HepG2 (cell line): ENCODE results near the gene VSIG10L. TPM values are rescaled to one million over a fixed set of nuclear protein-coding genes. Genes with fewer than 3 reads are reported as not detected.

Source experiments
- ATAC-seq: fragments of 200-7000 bp; cut with Tn5 transposase; 3 replicates; pipeline ENCODE4 v1.9.1; 2020; ENCODE audit warnings: mild to moderate bottlenecking, moderate library complexity
- BruUV-seq: library from RNA; stranded (reverse); fragments of 400-500 nt; replicated peaks from 2 replicates; lab custom pipeline; 2021; lab: Mats Ljungman, UMichigan
- CTCF ChIA-PET: fragments of 300-600 bp; formaldehyde crosslinking; extraction: SDS; loops from one replicate; lab custom pipeline; 2021; ENCODE audit warnings: low total read pairs, inconsistent platforms, low intra/inter-chr PET ratio; lab: Yijun Ruan, JAX
- POLR2A ChIA-PET: fragments of 350-600 bp; sonication (Branson Sonifier 250); formaldehyde crosslinking; loops from one replicate; lab custom pipeline; 2020; ENCODE audit warnings: antibody characterized with exemption, inconsistent platforms; lab: Yijun Ruan, JAX
- DNase-seq: peaks from one replicate; pipeline ENCODE4 v3.0.0-alpha.2; 2015; ENCODE audit warnings: low spot score
- FAIRE-seq: peaks from 3 replicates; lab custom pipeline; 2011; peaks lifted over from hg19 to GRCh38; lab: Jason Lieb, UNC
- H2AFZ ChIP-seq: one replicate; pipeline ENCODE4 v1.6.1; 2011; ENCODE audit warnings: low read length, inconsistent platforms
- H3K27ac ChIP-seq: fragments of 300-600 bp; 3 replicates; pipeline ENCODE4 v1.8.0; 2011; ENCODE audit warnings: mixed run types, mild to moderate bottlenecking, mixed read lengths, low read length, inconsistent platforms; ENCODE audit not compliant: insufficient read depth; ENCODE audit errors: extremely low read length
- H3K27me3 ChIP-seq, 2 experiments: fragments of 200-600 bp in 1 of 2; 2 replicates in 1 of 2; 3 replicates in 1 of 2; pipeline versions ENCODE4 v1.6.0 to v1.8.0; 2011; ENCODE audit warnings: low read length in 2 of 2, mild to moderate bottlenecking in 2 of 2, moderate library complexity in 2 of 2, inconsistent platforms in 1 of 2; ENCODE audit not compliant: insufficient read depth in 2 of 2, control insufficient read depth in 1 of 2
- H3K36me3 ChIP-seq, 2 experiments: fragments of 200-600 bp in 1 of 2; replicated peaks in 1 of 2; 2 replicates in 1 of 2; 3 replicates in 1 of 2; pipeline versions ENCODE4 v1.5.1 to v1.8.0; 2011; ENCODE audit warnings: low read length in 2 of 2, inconsistent platforms in 1 of 2; ENCODE audit not compliant: insufficient read depth in 2 of 2, control insufficient read depth in 1 of 2
- H3K4me1 ChIP-seq: 2 replicates; pipeline ENCODE4 v1.5.1; 2012; ENCODE audit warnings: low read length, inconsistent platforms; ENCODE audit not compliant: insufficient read depth
- H3K4me2 ChIP-seq: 2 replicates; pipeline ENCODE4 v1.6.0; 2011; ENCODE audit warnings: low read depth, low read length, inconsistent platforms
- H3K4me3 ChIP-seq, 3 experiments: fragments of 200-600 bp in 1 of 3; sonication (generic), shearing (Covaris generic) in 1 of 3; replicated peaks in 1 of 3; 2 replicates each; pipeline ENCODE4 v1.5.1; 2011 to 2016; ENCODE audit warnings: low read length in 3 of 3, inconsistent platforms in 2 of 3, low read depth in 2 of 3, mild to moderate bottlenecking in 2 of 3, control low read depth in 1 of 3, mixed read lengths in 1 of 3; ENCODE audit not compliant: insufficient read depth in 1 of 3
- H3K79me2 ChIP-seq: one replicate; pipeline ENCODE4 v1.6.1; 2011; ENCODE audit warnings: low read length, inconsistent platforms; ENCODE audit not compliant: insufficient read depth
- H3K9ac ChIP-seq: 2 replicates; pipeline ENCODE4 v1.6.0; 2011; ENCODE audit warnings: mild to moderate bottlenecking, low read depth, low read length, inconsistent platforms; ENCODE audit not compliant: insufficient read depth
- H3K9me3 ChIP-seq: 2 replicates; pipeline ENCODE4 v1.5.1; 2012; ENCODE audit warnings: mild to moderate bottlenecking, low read length
- H4K20me1 ChIP-seq: 2 replicates; pipeline ENCODE4 v1.6.0; 2011; ENCODE audit warnings: inconsistent platforms, mild to moderate bottlenecking, low read length, moderate library complexity; ENCODE audit not compliant: insufficient read depth
- ARHGAP35 ChIP-seq: sonication (generic); formaldehyde crosslinking; IDR thresholded peaks from 2 replicates; pipeline ENCODE4 v1.9.0; 2022; ENCODE audit warnings: mild to moderate bottlenecking, inconsistent platforms, moderate library complexity, missing genetic modification reagents, borderline replicate concordance
- ATF1 ChIP-seq: IDR thresholded peaks from 2 replicates; pipeline ENCODE4 v1.6.1; 2016; ENCODE audit warnings: mild to moderate bottlenecking, control low read depth
- HOXA9 ChIP-seq: sonication (generic); formaldehyde crosslinking; IDR thresholded peaks from 2 replicates; pipeline ENCODE4 v1.8.1; 2022; ENCODE audit warnings: missing genetic modification reagents, mild to moderate bottlenecking, moderate library complexity, borderline replicate concordance
- KLF6 ChIP-seq: IDR thresholded peaks from 2 replicates; pipeline ENCODE4 v1.8.0; 2016; ENCODE audit warnings: missing biosample characterization, missing genetic modification reagents
- RBFOX2 ChIP-seq: fragments of 200-400 bp; formaldehyde crosslinking; IDR thresholded peaks from 2 replicates; pipeline ENCODE4 v1.6.1; 2017; ENCODE audit warnings: low read depth, mild to moderate bottlenecking, low read length
- ZFX ChIP-seq: sonication (generic); formaldehyde crosslinking; IDR thresholded peaks from 2 replicates; pipeline ENCODE4 v1.4.0; 2020; ENCODE audit warnings: mild to moderate bottlenecking, low read depth, missing genetic modification reagents, moderate library complexity
- ZIK1 ChIP-seq: sonication (generic); formaldehyde crosslinking; IDR thresholded peaks from 2 replicates; pipeline ENCODE4 v1.5.0; 2020; ENCODE audit warnings: mild to moderate bottlenecking, low read depth, missing genetic modification reagents, borderline replicate concordance
- ZMYM4 ChIP-seq: sonication (generic); formaldehyde crosslinking; IDR thresholded peaks from 2 replicates; pipeline ENCODE4 v1.8.1; 2023; ENCODE audit warnings: mild to moderate bottlenecking, missing genetic modification reagents
- ZNF333 ChIP-seq: sonication (generic); formaldehyde crosslinking; IDR thresholded peaks from 2 replicates; pipeline ENCODE4 v1.4.0; 2020; ENCODE audit warnings: mild to moderate bottlenecking, missing genetic modification reagents, borderline replicate concordance
- ZNF44 ChIP-seq: sonication (generic); formaldehyde crosslinking; IDR thresholded peaks from 2 replicates; pipeline ENCODE4 v1.5.1; 2020; ENCODE audit warnings: mild to moderate bottlenecking, missing genetic modification reagents
- WGBS: methylation state at CpG from one replicate; pipeline ENCODE4 v1.1.6; 2017; ENCODE audit warnings: low lambda C conversion rate; 5-methylcytosine and 5-hydroxymethylcytosine counted together
- in situ Hi-C: cut with HindIII; loops from 2 replicates; pipeline ENCODE4 v1.10.0; 2017; ENCODE audit warnings: low pct_unique_long_range_greater_than_20kb; ENCODE audit not compliant: extremely low pct_ligation_motif_present
- intact Hi-C: fragments of 100-400 bp; cut with micrococcal nuclease; formaldehyde crosslinking; loops from one replicate; pipeline ENCODE4 v1.10.0; 2022; ENCODE audit not compliant: unreplicated experiment
- polyA plus RNA-seq, 8 experiments: library from polyadenylated mRNA; depleted of rRNA in 3 of 8; stranded (reverse) in 7 of 8; unstranded in 1 of 8; fragments of >200 nt; fragmentation: Illumina TruSeq in 4 of 8; extraction: Trizol in 4 of 8; gene quantifications; 2 replicates each; pipeline versions ENCODE4 v1.2.1 to v1.2.3, GENCODE V29; 2011 to 2016; ENCODE audit warnings: low read depth in 4 of 8, missing spikeins in 1 of 8, mixed read lengths in 1 of 8; ENCODE audit not compliant: insufficient read depth in 1 of 8
- total RNA-seq, 5 experiments: library from RNA; depleted of rRNA; stranded (reverse); fragments of >200 nt; fragmentation: Illumina TruSeq; extraction: Trizol; gene quantifications; 2 replicates each; pipeline ENCODE4 v1.2.3, GENCODE V29; 2016; ENCODE audit warnings: low read depth in 1 of 5
- TF ChIP-seq, protein P1 (sequence below): IDR thresholded peaks from 2 replicates; pipeline ENCODE4 v1.6.1; 2016; ENCODE audit warnings: mild to moderate bottlenecking, missing biosample characterization, missing genetic modification reagents
- TF ChIP-seq, protein P2 (sequence below): sonication (generic); formaldehyde crosslinking; IDR thresholded peaks from 2 replicates; pipeline ENCODE4 v1.4.0; 2020; ENCODE audit warnings: mild to moderate bottlenecking, missing genetic modification reagents
- TF ChIP-seq, protein P3 (sequence below): sonication (generic); formaldehyde crosslinking; IDR thresholded peaks from 2 replicates; pipeline ENCODE4 v1.4.0; 2020; ENCODE audit warnings: missing genetic modification reagents

VSIG10L gene
- total and polyA plus RNA-seq, 2 of the 13 experiments (the other 11 are each of a cell fraction or from before 2014, with no cell fraction given), result 2.7 to 8.5 TPM

DNA sequence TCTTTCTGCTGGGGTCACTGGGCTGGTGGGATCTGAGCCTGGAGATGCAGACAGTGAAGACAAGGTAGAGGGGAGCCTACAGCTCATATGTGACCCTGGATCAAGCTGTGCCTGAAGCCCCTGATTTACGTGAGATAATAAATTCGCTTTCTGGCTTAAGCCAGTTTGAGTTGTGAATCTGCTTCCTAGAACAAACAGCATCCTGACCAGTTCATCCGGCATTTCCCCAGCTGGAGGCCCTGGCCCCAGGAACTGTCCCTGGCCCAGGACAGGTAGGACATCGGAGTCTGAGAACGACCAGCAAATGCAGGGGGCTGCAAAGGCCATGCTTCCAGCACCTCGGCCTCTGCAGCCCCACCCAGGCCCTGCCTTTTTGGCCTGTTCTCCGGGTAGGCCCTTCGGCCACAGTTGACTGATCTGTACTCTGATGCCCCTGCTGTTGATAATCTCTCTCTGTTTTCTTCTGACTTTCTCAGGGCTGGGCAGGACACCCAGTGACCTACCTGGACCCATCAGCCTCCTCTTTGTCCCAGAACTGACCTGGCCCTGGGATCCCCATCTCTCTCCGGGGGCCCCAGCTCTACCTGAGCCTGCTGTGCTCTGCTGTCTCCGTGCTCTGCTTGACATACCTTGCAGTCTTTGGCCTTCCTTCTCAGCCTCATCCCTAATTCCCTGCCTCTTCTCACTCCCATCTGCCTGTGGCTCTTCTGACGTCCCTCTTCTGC is 9.5 kb upstream of the VSIG10L start:
- FAIRE-seq (no peak), ATAC-seq (no peak), DNase-seq (no peak)
- intact Hi-C loops, result no loop called here
- Histone ChIP-seq H3K9ac (peak overlapping the region; percentile 99), H3K27me3 (no peaks in the 10 kb centered on the region; a peak in 1 of 5 replicates), H3K4me3 (peak overlapping the region; percentile 56 to 82 (median 72)), H3K4me2 (peak overlapping the region; percentile 100), H3K79me2 (peaks cover 64% of the 10 kb centered on the region), H2AFZ (no peak overlapping the region), H4K20me1 (peaks cover 18% of the 10 kb centered on the region), H3K36me3 (peaks cover 21 to 44% of the 10 kb centered on the region in 2 experiments), H3K27ac (peak overlapping the region; percentile 79), H3K4me1 (peaks cover 86% of the 10 kb centered on the region), H3K9me3 (no peaks in the 10 kb centered on the region)
- no TSS peak for BruUV-seq
- ChIA-PET CTCF (no interaction called here), POLR2A (interaction anchor here (0.6 to 7.2 kb wide), 10 partner anchors 10 to 77 kb away, joined by 3 to 259 read pairs (median 8); partner anchors contain the start of genes ETFB, NKG7 and VSIG10L)
- WGBS, result 36% methylated on average over 4 of the region's 11 CpGs
- in situ Hi-C loops, result no loop called here
- no peak for TF ChIP-seq ZMYM4 (CRISPR knock-in tag)
- TF ChIP-seq ZFX (CRISPR knock-in tag), result peak; percentile 34; the same call in 1 of the 2 replicates
- no peak for TF ChIP-seq ATF1 (CRISPR knock-in tag)
- TF ChIP-seq, protein P1, sequence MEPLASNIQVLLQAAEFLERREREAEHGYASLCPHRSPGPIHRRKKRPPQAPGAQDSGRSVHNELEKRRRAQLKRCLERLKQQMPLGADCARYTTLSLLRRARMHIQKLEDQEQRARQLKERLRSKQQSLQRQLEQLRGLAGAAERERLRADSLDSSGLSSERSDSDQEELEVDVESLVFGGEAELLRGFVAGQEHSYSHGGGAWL (CRISPR knock-in tag), result no peak
- TF ChIP-seq, protein P2, sequence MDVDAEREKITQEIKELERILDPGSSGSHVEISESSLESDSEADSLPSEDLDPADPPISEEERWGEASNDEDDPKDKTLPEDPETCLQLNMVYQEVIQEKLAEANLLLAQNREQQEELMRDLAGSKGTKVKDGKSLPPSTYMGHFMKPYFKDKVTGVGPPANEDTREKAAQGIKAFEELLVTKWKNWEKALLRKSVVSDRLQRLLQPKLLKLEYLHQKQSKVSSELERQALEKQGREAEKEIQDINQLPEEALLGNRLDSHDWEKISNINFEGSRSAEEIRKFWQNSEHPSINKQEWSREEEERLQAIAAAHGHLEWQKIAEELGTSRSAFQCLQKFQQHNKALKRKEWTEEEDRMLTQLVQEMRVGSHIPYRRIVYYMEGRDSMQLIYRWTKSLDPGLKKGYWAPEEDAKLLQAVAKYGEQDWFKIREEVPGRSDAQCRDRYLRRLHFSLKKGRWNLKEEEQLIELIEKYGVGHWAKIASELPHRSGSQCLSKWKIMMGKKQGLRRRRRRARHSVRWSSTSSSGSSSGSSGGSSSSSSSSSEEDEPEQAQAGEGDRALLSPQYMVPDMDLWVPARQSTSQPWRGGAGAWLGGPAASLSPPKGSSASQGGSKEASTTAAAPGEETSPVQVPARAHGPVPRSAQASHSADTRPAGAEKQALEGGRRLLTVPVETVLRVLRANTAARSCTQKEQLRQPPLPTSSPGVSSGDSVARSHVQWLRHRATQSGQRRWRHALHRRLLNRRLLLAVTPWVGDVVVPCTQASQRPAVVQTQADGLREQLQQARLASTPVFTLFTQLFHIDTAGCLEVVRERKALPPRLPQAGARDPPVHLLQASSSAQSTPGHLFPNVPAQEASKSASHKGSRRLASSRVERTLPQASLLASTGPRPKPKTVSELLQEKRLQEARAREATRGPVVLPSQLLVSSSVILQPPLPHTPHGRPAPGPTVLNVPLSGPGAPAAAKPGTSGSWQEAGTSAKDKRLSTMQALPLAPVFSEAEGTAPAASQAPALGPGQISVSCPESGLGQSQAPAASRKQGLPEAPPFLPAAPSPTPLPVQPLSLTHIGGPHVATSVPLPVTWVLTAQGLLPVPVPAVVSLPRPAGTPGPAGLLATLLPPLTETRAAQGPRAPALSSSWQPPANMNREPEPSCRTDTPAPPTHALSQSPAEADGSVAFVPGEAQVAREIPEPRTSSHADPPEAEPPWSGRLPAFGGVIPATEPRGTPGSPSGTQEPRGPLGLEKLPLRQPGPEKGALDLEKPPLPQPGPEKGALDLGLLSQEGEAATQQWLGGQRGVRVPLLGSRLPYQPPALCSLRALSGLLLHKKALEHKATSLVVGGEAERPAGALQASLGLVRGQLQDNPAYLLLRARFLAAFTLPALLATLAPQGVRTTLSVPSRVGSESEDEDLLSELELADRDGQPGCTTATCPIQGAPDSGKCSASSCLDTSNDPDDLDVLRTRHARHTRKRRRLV (CRISPR knock-in tag), result no peak
- TF ChIP-seq HOXA9 (CRISPR knock-in tag), result no peak
- TF ChIP-seq, protein P3, sequence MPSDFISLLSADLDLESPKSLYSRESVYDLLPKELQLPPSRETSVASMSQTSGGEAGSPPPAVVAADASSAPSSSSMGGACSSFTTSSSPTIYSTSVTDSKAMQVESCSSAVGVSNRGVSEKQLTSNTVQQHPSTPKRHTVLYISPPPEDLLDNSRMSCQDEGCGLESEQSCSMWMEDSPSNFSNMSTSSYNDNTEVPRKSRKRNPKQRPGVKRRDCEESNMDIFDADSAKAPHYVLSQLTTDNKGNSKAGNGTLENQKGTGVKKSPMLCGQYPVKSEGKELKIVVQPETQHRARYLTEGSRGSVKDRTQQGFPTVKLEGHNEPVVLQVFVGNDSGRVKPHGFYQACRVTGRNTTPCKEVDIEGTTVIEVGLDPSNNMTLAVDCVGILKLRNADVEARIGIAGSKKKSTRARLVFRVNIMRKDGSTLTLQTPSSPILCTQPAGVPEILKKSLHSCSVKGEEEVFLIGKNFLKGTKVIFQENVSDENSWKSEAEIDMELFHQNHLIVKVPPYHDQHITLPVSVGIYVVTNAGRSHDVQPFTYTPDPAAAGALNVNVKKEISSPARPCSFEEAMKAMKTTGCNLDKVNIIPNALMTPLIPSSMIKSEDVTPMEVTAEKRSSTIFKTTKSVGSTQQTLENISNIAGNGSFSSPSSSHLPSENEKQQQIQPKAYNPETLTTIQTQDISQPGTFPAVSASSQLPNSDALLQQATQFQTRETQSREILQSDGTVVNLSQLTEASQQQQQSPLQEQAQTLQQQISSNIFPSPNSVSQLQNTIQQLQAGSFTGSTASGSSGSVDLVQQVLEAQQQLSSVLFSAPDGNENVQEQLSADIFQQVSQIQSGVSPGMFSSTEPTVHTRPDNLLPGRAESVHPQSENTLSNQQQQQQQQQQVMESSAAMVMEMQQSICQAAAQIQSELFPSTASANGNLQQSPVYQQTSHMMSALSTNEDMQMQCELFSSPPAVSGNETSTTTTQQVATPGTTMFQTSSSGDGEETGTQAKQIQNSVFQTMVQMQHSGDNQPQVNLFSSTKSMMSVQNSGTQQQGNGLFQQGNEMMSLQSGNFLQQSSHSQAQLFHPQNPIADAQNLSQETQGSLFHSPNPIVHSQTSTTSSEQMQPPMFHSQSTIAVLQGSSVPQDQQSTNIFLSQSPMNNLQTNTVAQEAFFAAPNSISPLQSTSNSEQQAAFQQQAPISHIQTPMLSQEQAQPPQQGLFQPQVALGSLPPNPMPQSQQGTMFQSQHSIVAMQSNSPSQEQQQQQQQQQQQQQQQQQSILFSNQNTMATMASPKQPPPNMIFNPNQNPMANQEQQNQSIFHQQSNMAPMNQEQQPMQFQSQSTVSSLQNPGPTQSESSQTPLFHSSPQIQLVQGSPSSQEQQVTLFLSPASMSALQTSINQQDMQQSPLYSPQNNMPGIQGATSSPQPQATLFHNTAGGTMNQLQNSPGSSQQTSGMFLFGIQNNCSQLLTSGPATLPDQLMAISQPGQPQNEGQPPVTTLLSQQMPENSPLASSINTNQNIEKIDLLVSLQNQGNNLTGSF, result no peak
- TF ChIP-seq KLF6, result no peak
- TF ChIP-seq ZIK1 (CRISPR knock-in tag), result no peak
- TF ChIP-seq ZNF333 (CRISPR knock-in tag), result no peak
- TF ChIP-seq ARHGAP35 (CRISPR knock-in tag), result no peak
- peak; percentile 88 for TF ChIP-seq RBFOX2
- no peak for TF ChIP-seq ZNF44 (CRISPR knock-in tag)
